Peyer's patch (tissue), 4 donors: ENCODE measurements around the gene ATN1.

Experiments
- CTCF ChIP-seq, 6 experiments: fragments of 450-650 bp in 4 of 6; fragments of 200-600 bp in 2 of 6; sonication (generic) in 1 of 6; IDR thresholded peaks; one replicate each; pipeline ENCODE4 v1.5.1; 2017 to 2019; ENCODE audit warnings: antibody characterized with exemption in 6 of 6, mild to moderate bottlenecking in 3 of 6, moderate library complexity in 1 of 6
- POLR2A ChIP-seq, 2 donors: fragments of 450-650 bp; IDR thresholded peaks; one replicate each; pipeline ENCODE4 v1.5.1; 2017; ENCODE audit warnings: antibody characterized with exemption in 2 of 2, mild to moderate bottlenecking in 2 of 2, moderate library complexity in 2 of 2

GRCh38 chr12:6914246-6914946 is 13.4 kb upstream of the ATN1 start, which contains the start of gene ENO2:
- TF ChIP-seq POLR2A (IDR thresholded peaks at IDR 0.05) (no peak), CTCF (IDR thresholded peaks at IDR 0.05) (no peak)
